Retinal pigment epithelial cell (primary cell): ENCODE data around the gene ACHE.
A peak's percentile ranks its signal among the peaks of the same experiment; 100 is the strongest.

ENCODE experiments used
- DNase-seq: peaks from one replicate; pipeline ENCODE4 v3.0.0-alpha.2; 2010; ENCODE audit warnings: low read depth
- H3K4me3 ChIP-seq: 2 replicates; pipeline ENCODE4 v1.5.1; 2011; ENCODE audit warnings: mild to moderate bottlenecking, low read length, control low read depth, moderate library complexity
- CTCF ChIP-seq: conservative IDR thresholded peaks from 2 replicates; pipeline ENCODE4 v1.5.1; 2011; ENCODE audit warnings: low read depth, low read length, control low read depth, inconsistent platforms

The ACHE gene

GRCh38 chr7:100890653-100891567 lies 4.8 kb downstream of the ACHE start:
- peak overlapping the region; percentile 41 for H3K4me3 ChIP-seq
- no peak for DNase-seq
- no peak for TF ChIP-seq CTCF

GRCh38 chr7:100888988-100889750 lies 6.5 kb downstream of the ACHE start, which contains the start of gene UFSP1:
TSS of gene UFSP1 (minus strand) at chr7:100889715. CDS start at chr7:100889271, 444 bp downstream.
- H3K4me3 ChIP-seq, result peak within 1 kb of the TSS; percentile 49
- DNase-seq, result no peak
- no peak for TF ChIP-seq CTCF

- no peak for DNase-seq
- TF ChIP-seq CTCF, result no peak
- peak overlapping the region; percentile 49 for H3K4me3 ChIP-seq
Measured at GRCh38 chr7:100888291-100888987, 7.2 kb downstream of the ACHE start.

- no peak for TF ChIP-seq CTCF
- DNase-seq, result no peak
- no peak overlapping the region for H3K4me3 ChIP-seq
Measured at GRCh38 chr7:100887516-100888290, 8.0 kb downstream of the ACHE start.

- H3K4me3 ChIP-seq, result no peak overlapping the region
- TF ChIP-seq CTCF, result no peak
- DNase-seq, result no peak
Measured at GRCh38 chr7:100886936-100887515, 8.7 kb downstream of the ACHE start.
